KOPT-K1 (cell line): Measurements from ENCODE around the gene PHF19.

Experiments
- H3K27ac ChIP-seq: fragments of 200-600 bp; sonication (generic); 2 replicates; pipeline ENCODE4 v1.5.1; 2016; ENCODE audit warnings: antibody characterized with exemption, mild to moderate bottlenecking, low read depth, low read length; ENCODE audit not compliant: poor library complexity, severe bottlenecking
- H3K36me3 ChIP-seq: fragments of 200-600 bp; sonication (generic); 2 replicates; pipeline ENCODE4 v1.5.1; 2017; ENCODE audit warnings: antibody characterized with exemption, mild to moderate bottlenecking, low read length, moderate library complexity; ENCODE audit not compliant: insufficient read depth
- H3K9me3 ChIP-seq: fragments of 200-600 bp; sonication (generic); 2 replicates; pipeline ENCODE4 v1.5.1; 2017; ENCODE audit warnings: antibody characterized with exemption, low read length, mild to moderate bottlenecking; ENCODE audit not compliant: insufficient read depth, poor library complexity, severe bottlenecking

Gene PHF19

DNA sequence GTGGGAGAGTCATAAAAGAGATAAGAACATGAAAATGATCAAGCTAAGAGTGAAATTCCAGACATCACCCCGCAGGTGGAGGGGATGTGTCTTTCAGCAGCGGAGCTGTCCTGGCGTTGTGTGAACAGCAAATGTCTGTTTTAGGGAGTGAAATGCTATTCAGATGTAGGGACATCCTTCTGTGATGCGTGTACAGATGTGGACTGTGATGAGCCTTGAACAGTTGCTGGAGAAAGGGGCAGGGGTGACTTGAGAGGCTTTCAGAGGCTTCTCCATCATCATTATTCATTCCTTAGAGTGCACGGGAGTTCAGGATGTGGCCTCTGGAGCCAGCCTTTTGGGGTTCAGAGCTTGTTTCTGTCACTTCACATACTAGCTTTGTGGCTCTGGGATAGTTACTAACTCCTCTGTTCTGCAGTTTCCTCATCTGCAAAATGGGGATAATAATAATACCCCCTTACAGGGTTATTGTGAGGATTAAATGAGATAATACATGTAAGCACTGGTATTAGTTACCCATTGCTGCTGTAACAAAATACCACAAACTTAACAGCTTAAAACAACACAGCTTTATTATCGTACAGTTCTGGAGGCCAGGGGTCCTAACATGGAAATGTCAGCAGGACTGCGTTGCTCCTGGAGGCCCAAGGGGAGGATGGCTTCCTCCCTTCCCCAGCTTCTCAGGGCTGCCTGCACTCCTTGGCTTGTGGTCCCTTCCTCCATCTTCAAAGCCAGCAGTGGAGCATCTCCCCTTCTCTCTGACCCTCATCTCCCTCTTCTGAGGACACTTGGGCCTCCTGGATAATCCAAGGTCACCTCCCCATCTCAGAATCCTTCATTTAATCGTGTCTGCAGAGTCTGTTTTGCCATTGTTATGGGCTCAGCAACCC, 40.2 kb upstream of the PHF19 start:
- Histone ChIP-seq H3K9me3 (no peaks in the 10 kb centered on the region), H3K27ac (peak overlapping the region; percentile 35), H3K36me3 (no peaks in the 10 kb centered on the region)

DNA sequence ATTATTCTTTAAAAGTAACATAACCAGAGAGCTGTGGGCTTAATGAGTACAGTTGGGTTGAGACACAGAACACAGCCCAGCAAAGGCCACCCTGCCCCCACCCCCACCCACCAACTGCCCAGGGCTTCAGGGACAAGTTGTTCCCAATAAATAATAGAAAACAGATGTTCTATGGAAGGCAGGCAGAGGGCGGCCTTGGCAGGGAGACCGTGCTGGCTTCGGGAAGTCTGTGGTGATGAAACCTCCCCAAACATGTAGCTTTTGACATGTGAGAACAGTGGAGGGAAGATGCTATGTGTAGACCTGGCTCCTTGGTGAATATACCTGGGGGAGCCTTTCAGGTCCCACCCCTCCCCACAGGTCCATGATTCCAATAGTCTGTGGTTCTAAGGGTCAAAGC, 39.6 kb upstream of the PHF19 start:
- H3K36me3 ChIP-seq, result no peaks in the 10 kb centered on the region
- peak overlapping the region; percentile 35 for H3K27ac ChIP-seq
- no peaks in the 10 kb centered on the region for H3K9me3 ChIP-seq

DNA sequence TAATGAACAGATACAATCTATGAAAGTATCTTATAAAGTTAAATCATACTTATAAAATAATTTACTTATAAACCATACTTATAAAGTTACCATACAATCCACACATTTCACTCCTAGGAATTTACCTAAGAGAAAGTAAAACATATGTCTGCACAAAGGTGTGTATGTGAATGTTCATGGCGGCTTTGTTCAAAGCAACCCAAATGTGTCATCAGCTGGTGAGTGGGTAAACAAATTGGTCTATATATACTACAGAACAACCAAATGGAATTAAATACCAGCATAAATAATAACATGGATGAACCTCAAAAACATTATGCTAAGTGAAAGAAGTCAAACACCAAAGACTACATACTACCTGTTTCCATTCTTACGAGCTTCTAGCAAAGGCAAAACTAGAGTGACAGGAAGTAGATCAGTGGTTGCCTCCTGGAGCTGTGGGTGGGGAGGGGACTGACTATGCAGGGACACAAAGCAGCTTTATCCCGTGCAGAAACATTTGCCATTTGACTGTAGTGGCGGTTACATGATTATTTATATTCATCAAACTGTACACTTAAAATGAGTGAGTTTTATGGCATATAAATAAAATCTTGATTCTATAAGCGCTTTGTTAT, 39.0 kb upstream of the PHF19 start:
- H3K27ac ChIP-seq, result peak overlapping the region; percentile 35
- no peaks in the 10 kb centered on the region for H3K9me3 ChIP-seq
- no peaks in the 10 kb centered on the region for H3K36me3 ChIP-seq

DNA sequence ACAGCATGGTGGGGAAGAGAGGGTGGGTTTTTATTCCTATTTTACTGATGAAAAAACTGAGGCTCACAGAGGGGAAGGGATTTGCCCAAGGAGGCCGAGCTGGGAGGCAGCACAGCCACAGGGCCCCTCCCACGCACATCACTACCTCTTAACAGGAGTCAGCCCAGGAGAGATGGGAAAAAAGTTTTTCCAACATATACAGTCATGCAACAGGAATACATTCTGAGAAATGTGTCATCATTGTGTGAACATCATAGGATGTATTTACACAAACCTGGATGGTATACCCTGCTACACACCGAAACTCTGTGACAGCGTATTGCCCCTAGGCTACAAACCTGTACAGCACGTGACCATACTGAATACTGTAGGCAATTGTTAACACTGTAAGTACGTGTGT, 38.0 kb upstream of the PHF19 start:
- Histone ChIP-seq H3K36me3 (no peaks in the 10 kb centered on the region), H3K9me3 (no peaks in the 10 kb centered on the region), H3K27ac (no peak overlapping the region)

DNA sequence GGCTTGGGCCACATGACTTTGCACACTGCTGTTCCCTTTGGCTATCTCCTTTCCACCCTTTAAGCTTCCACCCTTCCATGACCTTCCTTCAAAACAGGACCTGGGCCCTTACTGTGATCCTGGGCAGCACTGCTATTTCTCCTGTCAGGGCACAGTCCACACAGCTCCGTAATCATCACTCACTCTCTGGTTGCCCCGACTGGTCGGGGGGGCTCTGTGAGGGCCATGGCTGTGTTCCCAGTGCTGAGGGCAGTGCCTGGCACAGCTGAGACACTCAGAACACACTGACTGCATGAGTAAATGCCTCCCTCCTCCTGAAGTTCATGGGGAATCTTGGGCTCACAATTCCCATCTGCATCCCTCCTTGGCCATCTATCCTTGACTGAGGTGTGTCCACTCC, 37.4 kb upstream of the PHF19 start:
- no peaks in the 10 kb centered on the region for H3K9me3 ChIP-seq
- H3K27ac ChIP-seq, result no peak overlapping the region
- no peaks in the 10 kb centered on the region for H3K36me3 ChIP-seq

DNA sequence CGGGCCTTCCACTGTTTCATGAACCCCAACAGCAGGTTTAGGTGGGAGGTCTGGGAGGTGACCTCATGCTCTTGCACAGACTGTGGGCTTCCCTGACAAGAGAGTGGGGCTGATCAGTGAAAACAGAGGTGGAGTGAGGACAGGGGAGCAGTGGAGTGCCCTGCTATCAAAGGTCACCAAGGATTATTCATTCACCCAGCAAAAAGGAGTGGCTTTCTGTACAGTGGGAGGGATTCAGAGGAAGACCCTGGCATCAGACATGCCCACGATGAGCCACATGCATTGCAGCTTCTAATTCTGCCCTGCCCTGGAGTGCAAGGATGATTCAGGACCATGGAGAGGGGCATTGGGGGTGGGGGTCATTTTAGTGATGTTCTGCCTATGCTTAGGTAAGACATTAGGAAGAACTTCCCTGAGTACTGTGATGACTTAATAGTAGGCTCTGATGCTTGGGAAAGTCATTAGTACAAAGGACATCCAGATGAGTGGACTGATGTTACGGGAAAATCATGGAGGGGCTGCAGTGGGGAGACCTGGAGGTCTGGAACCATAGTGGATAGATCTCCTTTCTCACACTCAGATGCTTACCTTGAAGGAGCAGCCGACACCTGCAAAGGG, 36.8 kb upstream of the PHF19 start:
- Histone ChIP-seq H3K9me3 (no peaks in the 10 kb centered on the region), H3K36me3 (no peaks in the 10 kb centered on the region), H3K27ac (no peak overlapping the region)

DNA sequence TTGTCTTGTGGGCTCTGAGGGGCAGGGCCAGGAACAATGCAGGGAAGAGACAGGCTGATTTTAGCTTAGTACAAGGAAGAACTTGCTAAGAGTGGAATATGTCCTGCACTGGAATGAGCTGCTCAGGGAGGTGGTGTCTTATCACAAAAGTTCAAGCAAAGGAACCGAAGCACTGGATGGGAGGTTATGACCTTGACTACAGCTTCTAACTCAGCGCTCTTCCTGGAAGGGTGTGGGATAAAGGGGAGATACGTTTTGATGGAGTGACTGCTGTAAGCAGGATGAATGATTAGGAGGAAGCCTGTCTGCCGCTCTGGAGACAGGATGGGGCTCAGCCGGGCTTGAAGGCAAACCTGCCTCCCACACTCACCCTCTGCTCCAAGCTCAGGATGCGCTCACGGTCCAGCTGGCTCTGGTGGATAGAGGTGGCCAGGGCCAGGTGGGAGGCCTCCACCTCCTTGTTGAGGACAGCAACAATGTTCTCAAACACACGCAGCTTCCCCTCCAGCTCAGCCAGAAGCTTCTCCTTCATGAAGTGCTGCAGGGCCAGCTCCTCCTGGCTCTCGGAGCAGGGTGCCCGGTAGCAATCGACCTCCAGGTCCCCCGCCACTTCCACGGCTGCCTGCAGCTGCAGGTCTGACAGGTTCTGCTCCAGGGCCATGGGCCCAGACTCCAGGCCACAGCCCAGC, 36.1 kb upstream of the PHF19 start:
- Histone ChIP-seq H3K9me3 (no peaks in the 10 kb centered on the region), H3K27ac (no peak overlapping the region), H3K36me3 (no peaks in the 10 kb centered on the region)

DNA sequence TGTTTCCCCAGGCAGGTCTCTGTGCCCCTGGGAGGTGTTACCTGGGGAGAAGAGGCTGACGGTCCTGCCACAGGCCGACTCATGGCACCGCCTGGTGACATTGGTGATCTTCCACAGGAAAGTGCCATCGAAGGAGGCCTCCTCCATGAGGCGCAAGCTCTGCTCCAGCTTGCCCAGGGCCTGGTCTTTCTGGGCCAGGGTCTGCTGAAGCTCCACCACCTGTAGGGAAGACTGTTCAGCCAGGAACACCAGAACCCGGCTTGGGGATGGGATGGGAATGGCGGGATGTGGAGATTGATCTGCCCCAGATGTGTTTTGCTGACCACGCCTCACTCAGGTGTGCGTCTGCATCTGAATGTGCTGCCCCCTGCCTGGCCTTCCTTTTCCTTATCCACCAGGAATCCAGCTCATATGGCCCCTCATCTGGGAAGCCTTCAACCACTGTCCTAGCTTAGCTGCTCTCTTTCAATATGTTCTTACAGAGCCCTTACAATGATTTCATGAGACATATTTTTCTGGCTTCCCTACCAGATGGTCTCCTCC, 34.4 kb upstream of the PHF19 start:
- no peak overlapping the region for H3K27ac ChIP-seq

DNA sequence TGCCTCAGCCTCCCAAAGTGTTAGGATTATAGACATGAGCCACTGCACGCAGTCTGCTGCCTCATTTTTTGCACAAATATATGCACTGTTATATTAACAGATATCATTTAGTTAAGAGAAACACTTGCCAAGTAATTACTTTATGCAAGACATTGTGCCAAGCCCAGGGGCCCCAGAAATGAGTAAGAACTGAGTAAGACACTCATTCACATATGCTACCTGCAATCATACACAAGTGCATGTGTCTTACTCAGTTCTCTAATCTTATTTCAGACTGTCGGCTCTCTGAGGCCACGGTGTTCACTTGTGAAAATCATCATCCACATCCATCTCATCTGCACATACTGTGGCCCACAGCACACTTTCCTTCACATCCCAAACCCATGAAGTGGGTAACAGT, 33.7 kb upstream of the PHF19 start:
- Histone ChIP-seq H3K36me3 (no peaks in the 10 kb centered on the region), H3K9me3 (no peaks in the 10 kb centered on the region)

More for the DNA sequence above, 34.4 kb upstream of the PHF19 start:
- H3K9me3 ChIP-seq, result no peaks in the 10 kb centered on the region
- no peaks in the 10 kb centered on the region for H3K36me3 ChIP-seq

DNA sequence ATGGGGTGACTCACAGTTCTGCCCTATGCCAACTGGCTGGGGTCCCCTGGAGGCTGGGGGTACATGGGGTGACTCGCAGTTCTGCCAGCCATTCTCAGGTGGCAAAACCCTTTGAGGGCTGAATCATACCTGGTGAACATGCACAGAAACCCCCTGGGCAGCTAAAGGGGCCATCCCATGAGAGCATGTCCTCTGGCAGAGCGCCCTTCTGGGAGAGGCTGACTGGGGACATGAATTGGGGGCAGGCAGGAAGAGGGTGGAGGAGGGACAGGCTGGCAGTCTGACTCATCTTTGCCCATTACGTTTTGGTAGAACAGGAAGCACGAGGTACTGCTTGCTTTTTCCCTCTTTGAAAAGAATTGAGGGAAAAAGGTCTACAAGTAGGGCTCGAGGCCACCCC, 32.9 kb upstream of the PHF19 start:
- Histone ChIP-seq H3K27ac (peak overlapping the region; percentile 32), H3K36me3 (no peaks in the 10 kb centered on the region), H3K9me3 (no peaks in the 10 kb centered on the region)

More for the DNA sequence above, 33.7 kb upstream of the PHF19 start:
- H3K27ac ChIP-seq, result no peak overlapping the region

DNA sequence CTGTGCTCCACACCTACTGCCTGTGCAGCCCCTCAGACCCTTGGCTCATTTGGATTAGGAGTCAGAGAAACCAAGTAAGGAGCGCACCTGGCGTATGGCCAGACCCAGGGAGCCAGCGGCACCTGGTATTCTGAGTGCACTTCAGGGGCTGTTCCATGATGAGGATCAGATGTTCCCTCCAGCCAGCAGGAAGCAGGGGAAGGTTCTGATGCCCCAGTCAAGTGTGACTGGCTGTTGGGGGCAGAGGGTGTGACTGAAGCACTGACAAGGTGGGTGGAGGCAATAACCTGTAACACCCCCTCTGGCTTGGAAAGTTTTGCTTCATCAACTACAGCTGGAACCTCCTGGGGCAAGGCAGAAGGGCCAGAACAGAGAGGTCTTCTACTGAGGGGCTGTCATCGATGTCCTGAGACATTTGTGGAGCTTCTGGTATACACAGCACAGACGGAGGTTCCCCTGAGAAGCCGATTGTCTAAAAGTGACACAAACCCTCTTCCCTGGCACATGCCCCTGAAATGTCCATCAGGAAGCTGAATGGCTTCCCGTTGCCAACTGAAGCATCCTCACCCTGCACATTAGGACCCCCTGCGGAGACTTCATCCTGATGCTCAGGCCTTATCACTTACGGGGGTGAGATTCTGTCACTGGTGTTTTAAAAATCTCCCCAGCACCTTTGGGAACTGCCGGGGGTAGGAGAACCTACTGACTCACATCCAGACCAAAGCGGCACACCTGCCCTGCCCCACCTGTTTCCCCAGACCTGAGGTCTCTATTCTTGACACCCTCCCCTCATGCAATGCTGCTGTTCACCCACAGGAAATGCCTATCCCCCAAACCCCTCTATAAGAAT, 28.6 kb upstream of the PHF19 start:
- no peaks in the 10 kb centered on the region for H3K36me3 ChIP-seq
- peak overlapping the region; percentile 74 for H3K27ac ChIP-seq

DNA sequence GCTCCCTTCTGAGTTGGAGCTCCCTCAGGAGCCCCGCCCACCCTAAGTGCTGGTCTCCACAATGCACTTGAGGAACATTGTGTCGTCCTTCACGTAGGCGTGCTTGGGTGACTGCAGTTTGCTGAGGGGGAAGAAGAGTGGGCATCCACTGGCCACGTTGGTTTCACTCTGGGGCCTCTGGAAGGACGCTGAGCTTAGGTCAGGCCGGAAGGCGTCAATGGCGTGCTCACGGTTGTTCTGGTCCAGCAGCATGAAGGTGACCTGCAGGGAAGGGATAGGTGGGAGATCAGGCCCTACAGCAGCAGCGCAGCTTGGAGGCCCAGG, 28.0 kb upstream of the PHF19 start:
- Histone ChIP-seq H3K9me3 (no peaks in the 10 kb centered on the region), H3K36me3 (no peaks in the 10 kb centered on the region), H3K27ac (peak overlapping the region; percentile 74)

More for the DNA sequence above, 28.6 kb upstream of the PHF19 start:
- no peaks in the 10 kb centered on the region for H3K9me3 ChIP-seq

DNA sequence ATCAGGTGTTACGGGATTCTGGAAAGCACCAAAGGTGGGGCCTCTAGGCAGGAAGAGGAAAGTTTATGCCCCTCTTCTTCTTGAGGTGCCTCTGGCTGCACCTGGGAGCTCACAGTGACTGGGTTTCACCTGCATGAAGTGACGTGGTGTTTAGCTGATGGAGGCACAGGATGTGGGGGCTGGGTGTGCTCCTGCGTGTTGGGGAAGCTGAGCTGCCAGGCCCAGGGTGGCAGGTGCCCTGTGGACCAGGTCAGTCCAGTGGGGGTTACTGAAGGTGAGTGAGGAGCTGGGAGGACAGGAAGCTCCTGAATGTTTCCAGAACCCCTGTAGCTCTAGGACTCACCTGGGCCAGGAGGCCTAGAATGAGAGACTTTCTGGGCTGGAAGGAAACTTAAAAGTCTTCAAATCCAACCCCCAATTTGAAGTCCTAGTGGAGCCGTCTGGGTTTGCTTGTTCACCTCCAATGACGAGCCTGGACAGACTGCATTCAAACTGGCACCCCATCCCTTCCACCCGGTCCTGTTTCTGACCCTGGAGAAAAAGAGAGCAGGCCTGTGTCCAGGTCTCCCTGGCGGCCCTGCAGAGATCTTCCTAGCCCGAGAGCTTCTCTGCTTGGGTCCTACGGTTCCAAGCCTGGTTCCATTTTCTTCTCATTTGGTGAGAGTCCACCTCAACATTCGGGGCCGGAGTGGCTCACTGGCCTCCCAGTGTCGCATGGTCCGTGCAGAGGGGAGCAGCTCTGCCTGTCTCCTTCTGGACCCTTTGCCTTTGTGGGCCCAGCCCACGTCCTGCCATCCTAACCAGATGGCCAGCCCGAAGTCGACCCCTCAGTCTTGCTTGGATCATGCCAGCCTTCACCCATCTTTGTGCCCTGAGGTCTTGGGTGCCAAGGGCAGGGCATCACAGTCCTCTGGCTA, 27.3 kb upstream of the PHF19 start:
- Histone ChIP-seq H3K9me3 (no peaks in the 10 kb centered on the region), H3K36me3 (no peaks in the 10 kb centered on the region), H3K27ac (peak overlapping the region; percentile 74)
